ENCODE data around the gene DYRK1B.

DNA sequence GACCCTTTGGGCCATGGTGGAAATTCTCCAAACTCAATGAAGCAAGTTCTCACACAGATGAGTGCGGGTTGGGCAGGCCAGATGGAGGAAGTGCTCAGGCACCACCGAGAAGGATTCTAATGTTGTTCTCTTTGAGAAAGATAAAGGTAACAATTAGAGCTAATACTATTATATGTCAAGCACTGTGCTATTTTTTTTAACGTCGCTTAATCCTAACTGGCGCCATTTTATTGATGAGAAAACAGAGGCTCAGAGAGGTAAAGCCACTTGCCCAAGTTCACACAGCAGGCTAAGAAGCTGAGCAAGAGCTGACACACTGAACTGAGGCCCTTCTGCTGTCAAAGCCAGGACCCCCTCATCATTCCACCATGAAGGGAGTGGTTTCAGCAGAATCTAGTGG lies 11.2 kb upstream of the DYRK1B start:
- TF ChIP-seq, protein P1, sequence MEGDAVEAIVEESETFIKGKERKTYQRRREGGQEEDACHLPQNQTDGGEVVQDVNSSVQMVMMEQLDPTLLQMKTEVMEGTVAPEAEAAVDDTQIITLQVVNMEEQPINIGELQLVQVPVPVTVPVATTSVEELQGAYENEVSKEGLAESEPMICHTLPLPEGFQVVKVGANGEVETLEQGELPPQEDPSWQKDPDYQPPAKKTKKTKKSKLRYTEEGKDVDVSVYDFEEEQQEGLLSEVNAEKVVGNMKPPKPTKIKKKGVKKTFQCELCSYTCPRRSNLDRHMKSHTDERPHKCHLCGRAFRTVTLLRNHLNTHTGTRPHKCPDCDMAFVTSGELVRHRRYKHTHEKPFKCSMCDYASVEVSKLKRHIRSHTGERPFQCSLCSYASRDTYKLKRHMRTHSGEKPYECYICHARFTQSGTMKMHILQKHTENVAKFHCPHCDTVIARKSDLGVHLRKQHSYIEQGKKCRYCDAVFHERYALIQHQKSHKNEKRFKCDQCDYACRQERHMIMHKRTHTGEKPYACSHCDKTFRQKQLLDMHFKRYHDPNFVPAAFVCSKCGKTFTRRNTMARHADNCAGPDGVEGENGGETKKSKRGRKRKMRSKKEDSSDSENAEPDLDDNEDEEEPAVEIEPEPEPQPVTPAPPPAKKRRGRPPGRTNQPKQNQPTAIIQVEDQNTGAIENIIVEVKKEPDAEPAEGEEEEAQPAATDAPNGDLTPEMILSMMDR (IDR thresholded peaks at IDR 0.05) = no peak
- TF ChIP-seq POLR2A (IDR thresholded peaks at IDR 0.05) = no peak

Data from thyroid gland (tissue), 4 donors.